Loucy (cell line): ENCODE data around the gene GDNF.

ENCODE experiments used
- H2AFZ ChIP-seq: fragments of 200-600 bp; sonication (generic); 2 replicates; pipeline ENCODE4 v1.6.0; 2016; ENCODE audit warnings: antibody characterized with exemption, mild to moderate bottlenecking, low read length, moderate library complexity
- H3F3A ChIP-seq: fragments of 200-600 bp; 2 replicates; pipeline ENCODE4 v1.6.0; 2016; ENCODE audit warnings: antibody characterized with exemption, low read depth, mild to moderate bottlenecking
- H3K27me3 ChIP-seq: fragments of 200-600 bp; sonication (generic); 2 replicates; pipeline ENCODE4 v1.6.1; 2014; ENCODE audit warnings: low read length, mild to moderate bottlenecking; ENCODE audit not compliant: insufficient read depth, poor library complexity, severe bottlenecking
- H3K36me3 ChIP-seq: fragments of 200-600 bp; sonication (generic); 2 replicates; pipeline ENCODE4 v1.6.1; 2016; ENCODE audit warnings: low read length; ENCODE audit not compliant: insufficient read depth
- H3K4me1 ChIP-seq: fragments of 200-600 bp; sonication (generic); 2 replicates; pipeline ENCODE4 v1.5.1; 2014; ENCODE audit warnings: low read length, mild to moderate bottlenecking; ENCODE audit not compliant: insufficient read depth, poor library complexity, severe bottlenecking
- H3K4me2 ChIP-seq: fragments of 200-600 bp; sonication (generic); 2 replicates; pipeline ENCODE4 v1.6.0; 2014; ENCODE audit warnings: antibody characterized with exemption, low read length, low read depth, mild to moderate bottlenecking; ENCODE audit not compliant: poor library complexity, severe bottlenecking
- H3K4me3 ChIP-seq: fragments of 200-600 bp; sonication (generic); 2 replicates; pipeline ENCODE4 v1.5.1; 2014; ENCODE audit warnings: low read length, mild to moderate bottlenecking, mixed read lengths; ENCODE audit not compliant: poor library complexity, severe bottlenecking
- H3K79me2 ChIP-seq: fragments of 200-600 bp; sonication (generic); 2 replicates; pipeline ENCODE4 v1.6.1; 2014; ENCODE audit warnings: low read length; ENCODE audit not compliant: insufficient read depth
- H3K9ac ChIP-seq: fragments of 200-600 bp; sonication (generic); 2 replicates; pipeline ENCODE4 v1.6.0; 2014; ENCODE audit warnings: mild to moderate bottlenecking, low read depth, low read length, moderate library complexity; ENCODE audit not compliant: poor library complexity, severe bottlenecking
- H3K9me2 ChIP-seq: fragments of 200-600 bp; sonication (generic); replicated peaks from 2 replicates; pipeline ENCODE4 v1.6.1; 2016; ENCODE audit warnings: low read depth, low read length, mixed read lengths
- H3K9me3 ChIP-seq: fragments of 200-600 bp; sonication (generic); 2 replicates; pipeline ENCODE4 v1.6.1; 2014; ENCODE audit warnings: mild to moderate bottlenecking, antibody characterized with exemption, low read length, low read depth; ENCODE audit not compliant: insufficient read depth
- H4K20me1 ChIP-seq: fragments of 200-600 bp; sonication (generic); 2 replicates; pipeline ENCODE4 v1.6.0; 2014; ENCODE audit warnings: antibody characterized with exemption, low read length, mild to moderate bottlenecking; ENCODE audit not compliant: insufficient read depth, poor library complexity, severe bottlenecking
- CTCF ChIP-seq: fragments of 200-600 bp; sonication (generic); conservative IDR thresholded peaks from 2 replicates; pipeline ENCODE4 v1.5.1; 2014; ENCODE audit warnings: mild to moderate bottlenecking, antibody characterized with exemption, low read length
- EZH2phosphoT487 ChIP-seq: fragments of 200-600 bp; IDR thresholded peaks from 2 replicates; pipeline ENCODE4 v1.6.1; 2018; ENCODE audit warnings: antibody characterized with exemption, mild to moderate bottlenecking, moderate library complexity, borderline replicate concordance

Gene GDNF

GRCh38 chr5:37806476-37806875, 33.4 kb downstream of the GDNF start:
- no peak overlapping the region for H3K4me2 ChIP-seq
- no peak overlapping the region for H3K4me3 ChIP-seq
- no peaks in the 10 kb centered on the region for H3K4me1 ChIP-seq
- no peaks in the 10 kb centered on the region for H4K20me1 ChIP-seq
- H3K9me3 ChIP-seq, result no peaks in the 10 kb centered on the region
- no peaks in the 10 kb centered on the region for H3K9me2 ChIP-seq
- H3K9ac ChIP-seq, result no peak overlapping the region
- no peaks in the 10 kb centered on the region for H3K36me3 ChIP-seq
- no peaks in the 10 kb centered on the region for H3F3A ChIP-seq
- H2AFZ ChIP-seq, result no peak overlapping the region
- no peaks in the 10 kb centered on the region for H3K79me2 ChIP-seq
- TF ChIP-seq EZH2phosphoT487, result no peak
- no peak for TF ChIP-seq CTCF
- no peaks in the 10 kb centered on the region for H3K27me3 ChIP-seq

DNA sequence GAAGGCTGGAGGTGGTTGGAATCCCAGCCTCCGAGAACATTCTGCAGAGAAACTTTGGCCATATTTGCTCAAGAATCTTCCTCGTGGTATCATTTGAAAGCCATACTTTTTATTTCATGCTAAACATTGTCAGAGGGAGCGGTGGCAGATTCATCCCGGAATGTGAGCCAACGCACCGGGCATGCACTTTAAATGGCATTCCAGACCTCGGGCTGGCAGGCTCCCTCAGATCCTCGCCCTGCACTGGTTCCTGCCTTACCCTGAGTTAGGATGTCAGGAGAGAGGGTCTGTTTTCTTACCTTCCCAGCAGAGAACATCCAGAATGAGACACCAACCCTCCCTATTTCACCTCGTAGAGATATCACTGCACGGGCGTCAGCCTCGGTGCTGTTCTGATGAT, 33.8 kb downstream of the GDNF start:
- Histone ChIP-seq H3K9me2 (no peaks in the 10 kb centered on the region), H3K4me3 (no peak overlapping the region), H3K4me2 (no peak overlapping the region), H3K27me3 (no peaks in the 10 kb centered on the region), H4K20me1 (no peaks in the 10 kb centered on the region), H3K9me3 (no peaks in the 10 kb centered on the region), H2AFZ (no peak overlapping the region), H3K9ac (no peak overlapping the region), H3F3A (no peaks in the 10 kb centered on the region), H3K79me2 (no peaks in the 10 kb centered on the region), H3K36me3 (no peaks in the 10 kb centered on the region), H3K4me1 (no peaks in the 10 kb centered on the region)
- no peak for TF ChIP-seq EZH2phosphoT487
- TF ChIP-seq CTCF, result no peak

- Histone ChIP-seq H2AFZ (no peak overlapping the region), H3K79me2 (no peaks in the 10 kb centered on the region), H3K4me2 (no peak overlapping the region), H3K4me3 (no peak overlapping the region), H3F3A (no peaks in the 10 kb centered on the region), H3K27me3 (no peaks in the 10 kb centered on the region), H3K36me3 (no peaks in the 10 kb centered on the region), H3K9me2 (no peaks in the 10 kb centered on the region), H3K9me3 (no peaks in the 10 kb centered on the region), H4K20me1 (no peaks in the 10 kb centered on the region), H3K9ac (no peak overlapping the region), H3K4me1 (no peaks in the 10 kb centered on the region)
- TF ChIP-seq CTCF (no peak), EZH2phosphoT487 (no peak)
Observed at GRCh38 chr5:37804401-37804800, 35.4 kb downstream of the GDNF start.
